HG02884 (cell line): ENCODE data around the gene GLB1L.

Experiments used
- ATAC-seq: cut with Tn5 transposase; IDR thresholded peaks from one replicate; pipeline ENCODE4 v1.9.1; 2021; ENCODE audit warnings: mild to moderate bottlenecking, moderate library complexity; ENCODE audit not compliant: unreplicated experiment

Gene GLB1L

GRCh38 chr2:219228041-219228910 is 17.0 kb downstream of the GLB1L start:
- no peak for ATAC-seq

- no peak for ATAC-seq
Measured at GRCh38 chr2:219225350-219225749, 19.9 kb downstream of the GLB1L start.

- ATAC-seq: no peak
Measured at GRCh38 chr2:219223831-219224610, 21.2 kb downstream of the GLB1L start.

DNA sequence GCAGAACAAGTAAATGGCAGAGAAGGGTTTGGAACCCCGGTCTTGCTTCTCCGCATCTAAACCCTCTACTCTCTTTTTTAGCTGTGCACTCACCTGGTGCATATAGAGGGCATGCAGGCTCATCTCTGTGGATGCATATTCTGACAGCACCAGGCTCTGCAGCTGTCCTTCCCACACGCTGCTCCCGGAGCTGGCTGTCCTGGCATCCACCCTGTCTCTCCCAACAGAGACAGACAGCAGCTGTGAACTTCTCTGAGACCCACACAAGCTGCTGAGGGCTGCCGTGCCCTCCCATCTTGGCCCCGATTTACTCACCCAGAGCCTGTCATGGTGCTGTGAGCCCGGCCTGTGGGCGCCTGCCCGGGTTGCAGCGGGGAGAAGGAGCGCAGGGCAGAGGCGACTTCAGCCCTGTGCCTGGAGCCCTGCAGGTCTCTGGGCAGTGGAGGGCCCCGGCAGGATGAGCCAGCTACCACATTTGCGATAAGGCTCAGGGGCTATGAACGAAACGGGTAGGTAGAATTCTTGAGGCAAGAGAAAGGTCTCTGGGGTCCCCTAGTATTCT is 23.2 kb downstream of the GLB1L start:
- no peak for ATAC-seq

DNA sequence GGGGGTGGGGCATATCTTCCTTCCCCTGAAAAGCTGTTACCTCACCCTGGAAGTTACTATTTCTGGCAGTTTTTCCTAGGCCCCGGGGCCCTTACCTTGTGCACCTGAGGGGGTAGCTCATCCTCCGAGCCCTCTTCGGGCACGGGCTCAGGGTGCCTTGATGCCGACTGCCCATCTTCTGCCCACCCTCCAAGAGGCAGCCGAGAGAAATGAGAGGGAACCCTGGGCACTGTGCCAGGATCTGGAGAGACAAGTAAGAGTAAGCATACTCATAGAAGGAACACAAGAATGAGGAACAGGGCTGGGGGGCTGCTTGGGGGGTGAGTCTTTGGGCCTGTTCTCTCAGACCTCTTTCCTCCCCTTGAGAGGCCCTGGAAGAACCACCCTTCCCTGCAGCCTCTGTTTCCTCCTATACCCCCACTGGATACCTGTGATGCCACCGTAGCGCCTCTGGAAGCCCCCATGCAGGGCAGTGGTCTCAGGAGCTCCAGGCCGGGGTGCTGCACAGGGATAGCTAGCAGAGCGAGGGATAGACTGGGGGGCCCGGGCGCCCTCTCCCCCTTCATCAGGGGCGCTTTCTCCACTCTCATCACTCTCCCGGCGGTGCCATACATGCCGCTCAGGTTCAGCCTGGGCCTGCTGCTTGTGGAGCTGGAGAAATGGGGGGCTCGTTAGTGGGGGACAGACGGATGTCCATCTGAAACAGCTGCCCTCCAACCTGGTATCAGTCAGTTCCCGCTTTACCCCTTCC is 24.4 kb downstream of the GLB1L start:
- no peak for ATAC-seq

DNA sequence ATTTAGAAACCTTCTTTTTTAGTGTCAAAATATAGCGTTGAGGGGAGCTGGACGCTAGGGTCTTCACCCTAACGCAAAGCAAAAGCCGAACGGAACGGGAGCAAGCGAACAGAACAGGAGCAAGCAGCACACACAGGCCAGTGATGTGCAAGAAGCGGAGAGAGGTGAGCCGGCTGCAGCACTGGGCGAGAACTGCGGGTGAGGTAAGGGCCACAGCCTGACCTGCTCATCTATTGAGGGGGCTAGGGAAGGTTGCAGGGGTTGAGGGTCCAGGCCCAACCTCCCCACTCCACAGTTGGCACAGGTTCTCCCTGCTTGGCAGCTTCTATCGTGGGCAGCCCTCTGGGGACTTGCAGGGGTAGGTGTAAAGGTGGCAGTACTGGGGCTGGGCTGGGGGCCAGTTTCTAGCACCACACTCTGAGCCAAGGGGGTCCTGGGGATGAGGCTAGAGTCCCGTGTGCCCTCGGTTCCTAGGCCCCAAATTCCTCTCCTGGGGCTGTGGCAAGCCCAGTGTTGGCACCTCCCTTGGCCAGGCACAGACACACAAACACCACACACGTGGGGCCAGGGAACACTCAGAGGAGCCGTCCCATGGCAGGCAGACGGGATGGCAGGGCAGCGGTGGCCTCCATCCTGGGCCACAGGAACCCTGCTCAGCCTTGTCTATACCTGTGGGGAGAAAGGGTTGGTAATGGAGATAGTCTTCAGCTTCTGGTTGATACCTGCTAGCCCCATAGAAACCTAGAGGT is 25.3 kb downstream of the GLB1L start:
- ATAC-seq: no peak

GRCh38 chr2:219218732-219219701 is 26.2 kb downstream of the GLB1L start, which contains the start of gene ABCB6:
Gene ABCB6, minus strand, starts transcription at chr2:219218958. Its CDS starts 285 bp downstream, at chr2:219218673.
- peak; percentile 80 for ATAC-seq

- peak; percentile 9 for ATAC-seq
Measured at GRCh38 chr2:219218217-219218731, 27.0 kb downstream of the GLB1L start.

DNA sequence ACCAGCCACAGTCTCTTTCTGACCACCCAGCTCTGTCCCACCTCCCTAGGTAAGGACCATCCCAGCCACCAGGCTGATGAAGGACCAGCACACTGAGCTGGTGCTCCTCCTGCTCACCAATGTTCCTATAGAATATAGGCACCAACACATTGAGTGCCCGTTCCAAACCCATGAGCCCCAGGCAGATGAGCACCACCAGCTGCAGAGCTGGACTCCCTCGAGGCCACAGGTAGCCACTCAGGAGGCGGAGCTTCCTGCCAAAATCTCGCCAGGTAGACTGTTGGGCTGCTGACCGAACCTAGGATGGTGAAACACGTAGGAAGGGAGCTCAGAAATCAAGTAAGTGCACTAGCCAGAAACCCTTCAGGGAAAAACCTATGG is 28.7 kb downstream of the GLB1L start:
- ATAC-seq: no peak

DNA sequence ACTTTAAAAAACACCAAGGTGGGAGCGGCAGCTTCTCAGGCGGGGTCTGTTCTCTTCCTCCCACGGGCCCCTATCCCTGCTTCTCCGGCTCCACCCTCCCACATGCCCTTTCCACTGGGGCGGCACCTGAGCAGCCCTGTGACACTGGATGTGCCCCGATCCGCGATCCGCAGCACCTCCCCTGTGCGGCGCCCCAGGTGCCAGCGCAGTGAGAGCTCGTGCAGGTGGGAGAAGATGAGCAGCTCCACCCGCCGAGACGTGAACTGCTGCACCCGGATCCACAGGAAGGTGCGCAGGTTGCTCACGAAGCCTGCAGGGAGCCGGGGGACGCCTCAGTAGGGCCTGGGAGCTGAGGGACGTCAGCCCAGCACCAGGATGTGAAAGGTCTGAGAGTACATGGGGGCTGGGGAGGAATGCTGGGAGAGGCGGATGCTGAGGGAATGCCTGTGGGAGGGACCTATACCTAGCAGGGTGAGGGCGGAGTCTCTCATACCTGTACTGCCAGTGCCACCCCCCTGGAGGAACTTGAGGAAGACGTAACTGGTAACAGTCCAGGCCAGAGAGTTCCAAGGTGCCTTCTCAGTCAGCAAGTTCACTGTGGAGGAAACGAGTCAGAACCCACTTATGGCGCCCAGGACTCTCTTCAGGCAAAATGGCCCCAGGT is 29.2 kb downstream of the GLB1L start:
- ATAC-seq: no peak

DNA sequence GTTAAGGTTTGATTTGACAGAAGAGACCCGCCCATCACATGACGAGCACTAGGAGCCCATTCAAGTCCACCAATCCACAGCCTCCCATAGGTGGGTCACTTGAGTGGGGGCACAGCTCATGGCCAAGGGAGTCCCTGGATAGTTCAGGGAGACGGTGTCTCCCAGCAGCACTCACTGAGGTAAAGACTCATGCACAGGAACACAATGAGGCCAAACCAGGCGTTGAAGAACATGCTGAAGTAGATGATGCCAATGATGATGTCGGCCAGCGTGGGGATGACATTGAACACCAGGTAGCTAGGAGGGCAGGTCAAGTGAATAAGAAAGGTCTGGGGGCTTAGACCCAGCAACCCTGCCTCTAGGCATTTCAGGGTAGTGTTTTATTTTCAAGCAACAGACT is 30.5 kb downstream of the GLB1L start:
- no peak for ATAC-seq

GRCh38 chr2:219214141-219214540 is 31.1 kb downstream of the GLB1L start:
- ATAC-seq: no peak

DNA sequence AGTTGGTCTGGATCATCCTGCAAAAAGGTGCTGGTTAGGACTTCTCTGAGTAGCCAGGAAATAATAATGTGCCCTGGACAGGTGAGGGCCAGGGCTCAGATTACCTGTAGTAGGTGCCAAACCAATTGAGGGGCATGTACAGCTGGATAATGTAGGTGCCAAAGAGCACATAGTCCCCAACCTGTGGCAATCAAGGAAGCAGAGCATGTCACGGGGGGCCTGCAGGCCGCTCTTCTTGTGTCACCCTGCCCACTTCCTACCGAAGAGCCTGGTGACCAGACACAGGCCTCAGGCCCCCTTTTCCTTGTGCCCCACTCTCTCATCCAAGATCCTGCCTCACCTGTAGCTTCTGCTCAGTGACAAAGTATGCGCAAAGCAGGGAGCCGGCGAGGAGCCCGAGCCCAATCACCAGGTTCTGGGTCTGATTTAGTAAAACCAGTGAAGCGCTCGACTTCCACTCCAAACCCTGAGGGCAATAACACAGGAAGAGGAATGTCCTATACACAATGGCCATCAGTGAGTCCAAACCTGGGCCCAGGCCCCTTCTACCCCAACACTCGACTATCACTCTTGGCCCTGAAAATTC is 31.7 kb downstream of the GLB1L start:
- ATAC-seq: no peak

DNA sequence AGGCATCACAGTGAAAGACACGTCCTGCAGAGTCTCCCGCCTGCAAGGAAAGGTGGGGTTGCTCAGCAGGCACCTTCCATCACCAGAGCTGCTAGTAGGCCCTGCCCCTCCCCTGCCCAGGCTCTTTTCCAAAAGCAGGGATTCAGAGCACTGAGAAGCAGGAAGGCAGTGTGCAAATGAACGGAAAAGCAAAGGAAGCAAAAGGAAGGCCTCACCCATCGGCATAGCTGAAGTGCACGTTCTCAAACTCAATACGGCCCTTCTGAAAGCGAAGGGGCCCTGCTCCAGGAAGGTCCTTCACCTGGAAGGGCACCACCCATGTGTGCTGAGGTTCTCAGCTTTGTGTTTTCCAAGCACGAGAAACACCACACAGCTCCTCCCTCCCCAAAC is 32.2 kb downstream of the GLB1L start:
- no peak for ATAC-seq

DNA sequence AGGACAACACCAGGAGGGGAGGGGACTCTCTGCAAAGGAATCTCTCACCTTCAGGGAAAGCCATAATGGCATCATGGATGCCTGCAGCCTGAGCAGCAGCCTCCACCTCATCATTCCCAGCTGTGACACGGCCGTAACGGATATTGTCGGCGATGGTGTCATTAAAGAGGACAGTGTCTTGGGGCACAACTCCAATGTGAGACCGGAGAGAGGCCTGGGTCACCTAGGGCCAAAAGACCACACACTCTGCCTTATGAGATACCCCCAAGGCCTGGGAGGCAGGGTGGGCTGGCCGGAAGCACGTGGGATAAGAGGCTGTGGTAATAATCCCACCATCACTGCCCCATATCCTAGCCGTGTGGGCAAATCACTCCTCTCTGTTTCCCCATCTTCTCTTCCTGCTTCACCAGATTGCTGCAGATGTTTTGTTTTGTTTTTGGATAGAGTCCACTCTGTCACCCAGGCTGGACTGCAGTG is 34.3 kb downstream of the GLB1L start:
- ATAC-seq: no peak

GRCh38 chr2:219210196-219210885 is 34.9 kb downstream of the GLB1L start:
- no peak for ATAC-seq
